Measurements from ENCODE around the gene B4GALNT2.
"Not testable (repeated sequence)": the region's sequence is repeated elsewhere in the genome, so short reads cannot be mapped to it uniquely, and the experiment has no call there.

B4GALNT2 gene

DNA sequence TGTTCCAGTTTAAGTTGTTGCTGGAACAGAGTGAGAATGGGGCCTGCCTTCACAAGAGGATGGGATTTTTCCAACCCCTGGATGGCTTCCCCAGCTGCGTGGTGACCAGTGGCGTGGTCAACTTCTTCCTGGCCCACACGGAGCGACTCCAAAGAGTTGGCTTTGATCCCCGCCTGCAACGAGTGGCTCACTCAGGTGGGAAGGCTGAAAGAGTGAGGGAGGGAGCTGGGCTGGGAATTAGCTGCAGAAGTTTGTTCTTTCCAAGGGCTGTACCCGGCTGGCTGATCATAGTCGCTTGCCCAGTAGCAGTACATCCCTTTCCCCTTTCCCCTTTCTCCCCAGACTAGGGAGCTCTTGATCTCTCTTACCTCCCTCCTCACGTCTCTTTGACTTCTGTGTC, 36.1 kb downstream of the B4GALNT2 start:
- H3K4me2 ChIP-seq (ENCODE audit: low read depth, low read length), result no peak overlapping the region
- H3K4me1 ChIP-seq (ENCODE audit: low read length), result no peaks in the 10 kb centered on the region
- H4K20me1 ChIP-seq (ENCODE audit: insufficient read depth, low read length), result no peaks in the 10 kb centered on the region
- DNase-seq, result no peak
- peaks cover 54% of the 10 kb centered on the region for H3K27me3 ChIP-seq (replicated peaks; ENCODE audit: insufficient read depth, low read length)
- H3K9me3 ChIP-seq (replicated peaks; ENCODE audit: insufficient read depth, low read length), result no peaks in the 10 kb centered on the region
- no peaks in the 10 kb centered on the region for H3K36me3 ChIP-seq (replicated peaks; ENCODE audit: insufficient read depth, low read length)
- H3K79me2 ChIP-seq (ENCODE audit: low read length), result no peaks in the 10 kb centered on the region
- H2AFZ ChIP-seq (ENCODE audit: low read length), result no peak overlapping the region
- TF ChIP-seq, protein P1, sequence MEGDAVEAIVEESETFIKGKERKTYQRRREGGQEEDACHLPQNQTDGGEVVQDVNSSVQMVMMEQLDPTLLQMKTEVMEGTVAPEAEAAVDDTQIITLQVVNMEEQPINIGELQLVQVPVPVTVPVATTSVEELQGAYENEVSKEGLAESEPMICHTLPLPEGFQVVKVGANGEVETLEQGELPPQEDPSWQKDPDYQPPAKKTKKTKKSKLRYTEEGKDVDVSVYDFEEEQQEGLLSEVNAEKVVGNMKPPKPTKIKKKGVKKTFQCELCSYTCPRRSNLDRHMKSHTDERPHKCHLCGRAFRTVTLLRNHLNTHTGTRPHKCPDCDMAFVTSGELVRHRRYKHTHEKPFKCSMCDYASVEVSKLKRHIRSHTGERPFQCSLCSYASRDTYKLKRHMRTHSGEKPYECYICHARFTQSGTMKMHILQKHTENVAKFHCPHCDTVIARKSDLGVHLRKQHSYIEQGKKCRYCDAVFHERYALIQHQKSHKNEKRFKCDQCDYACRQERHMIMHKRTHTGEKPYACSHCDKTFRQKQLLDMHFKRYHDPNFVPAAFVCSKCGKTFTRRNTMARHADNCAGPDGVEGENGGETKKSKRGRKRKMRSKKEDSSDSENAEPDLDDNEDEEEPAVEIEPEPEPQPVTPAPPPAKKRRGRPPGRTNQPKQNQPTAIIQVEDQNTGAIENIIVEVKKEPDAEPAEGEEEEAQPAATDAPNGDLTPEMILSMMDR (IDR thresholded peaks at IDR 0.05; ENCODE audit: low read length), result no peak
- H3K27ac ChIP-seq (ENCODE audit: low read length), result no peak overlapping the region
- no peaks in the 10 kb centered on the region for H3F3A ChIP-seq (ENCODE audit: insufficient read depth, low read length)
- H3K9ac ChIP-seq (ENCODE audit: low read length), result no peak overlapping the region
- H3K9me2 ChIP-seq (replicated peaks; ENCODE audit: insufficient read depth, low read length), result no peaks in the 10 kb centered on the region
- no peak overlapping the region for H3K4me3 ChIP-seq (ENCODE audit: low read length)

DNA sequence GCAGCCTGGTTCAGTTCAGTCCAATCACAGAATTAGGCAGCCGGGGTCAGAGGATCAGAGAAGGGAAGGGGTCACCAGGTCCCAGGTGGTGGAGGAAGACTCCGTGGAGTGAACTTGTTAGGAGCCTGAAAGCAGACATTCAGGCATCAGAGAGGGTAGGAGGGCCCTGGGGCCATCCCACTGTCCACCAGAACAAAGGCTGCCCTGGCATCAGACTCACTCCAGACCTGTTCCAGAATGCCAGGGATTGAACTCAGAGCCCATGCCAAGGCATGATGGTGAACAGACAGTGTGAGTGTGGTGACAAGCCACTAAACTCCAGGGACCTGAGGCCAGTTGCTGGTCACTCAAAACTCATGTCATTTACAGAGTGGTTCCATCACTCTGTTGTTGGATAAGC, 37.6 kb downstream of the B4GALNT2 start:
- H3K27me3 ChIP-seq (replicated peaks; ENCODE audit: insufficient read depth, low read length), result peaks cover 48% of the 10 kb centered on the region
- H4K20me1 ChIP-seq (ENCODE audit: insufficient read depth, low read length), result no peaks in the 10 kb centered on the region

GRCh38 chr17:49170711-49171110, 38.1 kb downstream of the B4GALNT2 start:
- H3K9me2 ChIP-seq (replicated peaks; ENCODE audit: insufficient read depth, low read length); H3K4me1 ChIP-seq (ENCODE audit: low read length); H2AFZ ChIP-seq (ENCODE audit: low read length); H3K4me2 ChIP-seq (ENCODE audit: low read depth, low read length); H3K9ac ChIP-seq (ENCODE audit: low read length); H4K20me1 ChIP-seq (ENCODE audit: insufficient read depth, low read length); H3K27ac ChIP-seq (ENCODE audit: low read length); H3F3A ChIP-seq (ENCODE audit: insufficient read depth, low read length); H3K79me2 ChIP-seq (ENCODE audit: low read length); H3K9me3 ChIP-seq (replicated peaks; ENCODE audit: insufficient read depth, low read length); H3K36me3 ChIP-seq (replicated peaks; ENCODE audit: insufficient read depth, low read length); H3K4me3 ChIP-seq (ENCODE audit: low read length); DNase-seq: not testable (repeated sequence)
- H3K27me3 ChIP-seq (replicated peaks; ENCODE audit: insufficient read depth, low read length), result peaks cover 53% of the 10 kb centered on the region

More for the DNA sequence above, 37.6 kb downstream of the B4GALNT2 start:
- Histone ChIP-seq H3K4me1 (ENCODE audit: low read length) (no peaks in the 10 kb centered on the region), H3F3A (ENCODE audit: insufficient read depth, low read length) (no peaks in the 10 kb centered on the region), H3K4me2 (ENCODE audit: low read depth, low read length) (no peak overlapping the region), H3K9me3 (replicated peaks; ENCODE audit: insufficient read depth, low read length) (no peaks in the 10 kb centered on the region), H3K4me3 (ENCODE audit: low read length) (no peak overlapping the region), H3K36me3 (replicated peaks; ENCODE audit: insufficient read depth, low read length) (no peaks in the 10 kb centered on the region), H2AFZ (ENCODE audit: low read length) (no peak overlapping the region), H3K79me2 (ENCODE audit: low read length) (no peaks in the 10 kb centered on the region), H3K27ac (ENCODE audit: low read length) (no peak overlapping the region), H3K9me2 (replicated peaks; ENCODE audit: insufficient read depth, low read length) (no peaks in the 10 kb centered on the region), H3K9ac (ENCODE audit: low read length) (no peak overlapping the region)
- no peak for TF ChIP-seq EZH2 (optimal IDR thresholded peaks at IDR 0.05; ENCODE audit: low read depth, low read length)
- no peak for TF ChIP-seq EZH2phosphoT487 (IDR thresholded peaks at IDR 0.05; ENCODE audit: low read length)
- TF ChIP-seq, protein P1 (IDR thresholded peaks at IDR 0.05; ENCODE audit: low read length), result no peak
- DNase-seq, result no peak

DNA sequence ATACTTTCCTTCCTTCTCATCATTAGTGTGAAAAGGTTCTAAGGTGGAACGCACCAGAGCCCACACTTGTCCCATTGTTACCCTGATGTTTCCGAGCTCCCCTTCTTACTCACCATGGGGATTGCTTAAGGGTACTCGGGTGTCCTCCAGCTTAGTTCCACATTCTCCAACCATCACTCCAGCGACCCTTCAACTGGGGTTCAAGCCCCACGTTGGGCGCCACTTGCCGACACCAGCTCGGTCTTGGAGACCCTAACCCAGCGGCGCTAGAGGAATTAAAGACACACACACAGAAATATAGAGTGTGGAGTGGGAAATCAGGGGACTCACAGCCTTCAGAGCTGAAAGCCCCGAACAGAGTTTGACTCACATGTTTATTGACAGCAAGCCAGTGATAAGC, 43.4 kb downstream of the B4GALNT2 start:
- not testable (repeated sequence) for H3F3A ChIP-seq (ENCODE audit: insufficient read depth, low read length); H3K4me1 ChIP-seq (ENCODE audit: low read length); H2AFZ ChIP-seq (ENCODE audit: low read length); H3K9ac ChIP-seq (ENCODE audit: low read length); DNase-seq; H4K20me1 ChIP-seq (ENCODE audit: insufficient read depth, low read length); H3K4me2 ChIP-seq (ENCODE audit: low read depth, low read length); H3K9me3 ChIP-seq (replicated peaks; ENCODE audit: insufficient read depth, low read length); H3K79me2 ChIP-seq (ENCODE audit: low read length); H3K9me2 ChIP-seq (replicated peaks; ENCODE audit: insufficient read depth, low read length); H3K4me3 ChIP-seq (ENCODE audit: low read length); H3K27ac ChIP-seq (ENCODE audit: low read length); H3K36me3 ChIP-seq (replicated peaks; ENCODE audit: insufficient read depth, low read length)
- H3K27me3 ChIP-seq (replicated peaks; ENCODE audit: insufficient read depth, low read length), result peaks cover 14% of the 10 kb centered on the region

Data from MM.1S (cell line).